Measurements from ENCODE around the gene PACS2. TPM values are rescaled to one million over a fixed set of nuclear protein-coding genes. Genes with fewer than 3 reads are reported as not detected.

PACS2 gene
- total RNA-seq (2021; ENCODE audit: unreplicated experiment) (55.2 TPM), Bru-seq, nascent RNA (percentile 53 among the genes with signal in this experiment), BruChase-seq, experiment 1, labeled RNA remaining after a 2-hour chase (percentile 59 among the genes with signal in this experiment), BruChase-seq, experiment 2, labeled RNA remaining after a 6-hour chase (percentile 64 among the genes with signal in this experiment)
- 72.3 TPM for polyA plus RNA-seq (2012; ENCODE audit: insufficient read length)
- long read RNA-seq, transcript PACS2-201 (24 exons, 3,708 nt) = major isoform, 18 of 87 reads
- long read RNA-seq, partial matches to known transcripts = 20 of 87 reads
- long read RNA-seq, other reads (novel, unspliced or antisense) = 44 of 87 reads

- Histone ChIP-seq H3K27ac (ENCODE audit: low read length) (peak within 1 kb of the TSS; percentile 70), H3K4me3 (ENCODE audit: low read depth in 2 of 2, low read length in 2 of 2) (peak within 1 kb of the TSS; percentile 61), H3K27me3 (ENCODE audit: control insufficient read depth, insufficient read depth, low read length) (no peaks in the 10 kb centered on the region), H3K9me3 (ENCODE audit: control insufficient read depth, insufficient read depth, low read depth, low read length) (no peaks in the 10 kb centered on the region), H3K4me1 (ENCODE audit: control insufficient read depth, insufficient read depth, low read length) (peaks cover 12% of the 10 kb centered on the region), H3K36me3 (ENCODE audit: control insufficient read depth, insufficient read depth, low read length) (no peaks in the 10 kb centered on the region; the same call in 1 of the 2 replicates)
- CTCF ChIA-PET = no interaction called here
- no peak for TF ChIP-seq REST (IDR thresholded peaks at IDR 0.05; ENCODE audit: insufficient read depth in 1 of 2, low read depth in 2 of 2, low read length in 1 of 2)
- 0 out of 2 replicates have a peak, but pooled peaks have one; percentile 8 for TF ChIP-seq POLR2AphosphoS5 (IDR thresholded peaks at IDR 0.05; ENCODE audit: low read depth, low read length)
- no peak for TF ChIP-seq TCF7L2 (IDR thresholded peaks at IDR 0.05; ENCODE audit: low read depth, low read length)
- no peak for TF ChIP-seq CTCF (IDR thresholded peaks at IDR 0.05)
- no TSS peak for BruUV-seq (replicated peaks)
- ATAC-seq = peak; percentile 86
- DNase-seq (ENCODE audit: low read depth, low spot score) = no peak
- POLR2A ChIA-PET = interaction anchor here (0.5 to 1.2 kb wide), 3 partner anchors 12 to 102 kb away, joined by 3 read pairs; partner anchors contain the start of gene BRF1
- in situ Hi-C loops (cut with HindIII; ENCODE audit: low pct_unique_long_range_greater_than_20kb, low sequenced_read_pairs) = no loop called here
- intact Hi-C loops (cut with micrococcal nuclease; ENCODE audit: unreplicated experiment) = no loop called here
Observed at GRCh38 chr14:105314287-105315200, at the start of gene PACS2. Gene PACS2 (plus strand): TSS chr14:105314748. CDS start chr14:105314919, 171 bp downstream.

- intact Hi-C loops (cut with micrococcal nuclease; ENCODE audit: unreplicated experiment) (no loop called here), in situ Hi-C loops (cut with HindIII; ENCODE audit: low pct_unique_long_range_greater_than_20kb, low sequenced_read_pairs) (no loop called here)
- Histone ChIP-seq H3K4me3 (ENCODE audit: low read depth in 2 of 2, low read length in 2 of 2) (no peak overlapping the region), H3K27me3 (ENCODE audit: control insufficient read depth, insufficient read depth, low read length) (no peaks in the 10 kb centered on the region), H3K9me3 (ENCODE audit: control insufficient read depth, insufficient read depth, low read depth, low read length) (no peaks in the 10 kb centered on the region), H3K36me3 (ENCODE audit: control insufficient read depth, insufficient read depth, low read length) (no peaks in the 10 kb centered on the region), H3K4me1 (ENCODE audit: control insufficient read depth, insufficient read depth, low read length) (no peaks in the 10 kb centered on the region), H3K27ac (ENCODE audit: low read length) (no peak overlapping the region)
- ChIA-PET POLR2A (no interaction called here), CTCF (interaction anchor here (0.6 kb wide), 1 partner anchor 45 kb away, joined by 5 read pairs; no protein-coding TSS in a partner anchor)
- BruUV-seq (replicated peaks) = no TSS peak
- no peak for TF ChIP-seq SIN3A (IDR thresholded peaks at IDR 0.05; ENCODE audit: borderline replicate concordance, insufficient read depth, low read depth, low read length)
- no peak for TF ChIP-seq POLR2AphosphoS5 (IDR thresholded peaks at IDR 0.05; ENCODE audit: low read depth, low read length)
- TF ChIP-seq TCF7L2 (IDR thresholded peaks at IDR 0.05; ENCODE audit: low read depth, low read length) = no peak
- TF ChIP-seq CTCF (IDR thresholded peaks at IDR 0.05) = no peak
- no peak for TF ChIP-seq REST (IDR thresholded peaks at IDR 0.05; ENCODE audit: insufficient read depth in 1 of 2, low read depth in 2 of 2, low read length in 1 of 2)
- ATAC-seq = peak; percentile 86
- no peak for DNase-seq (ENCODE audit: low read depth, low spot score)
Observed at GRCh38 chr14:105267820-105268548, 46.6 kb upstream of the PACS2 start.
